AG10803 (cell line): ENCODE results near the gene JMJD8.
A peak's percentile ranks its signal among the peaks of the same experiment; 100 is the strongest.

ENCODE experiments used
- DNase-seq: peaks from one replicate; pipeline ENCODE4 v3.0.0; 2010; ENCODE audit warnings: low read depth
- H3K4me3 ChIP-seq: 2 replicates; pipeline ENCODE4 v1.5.1; 2011; ENCODE audit warnings: mild to moderate bottlenecking, low read length, control low read depth
- CTCF ChIP-seq: conservative IDR thresholded peaks from 2 replicates; pipeline ENCODE4 v1.5.1; 2011; ENCODE audit warnings: mild to moderate bottlenecking, low read length, control low read depth, inconsistent platforms

JMJD8 gene, protein sequence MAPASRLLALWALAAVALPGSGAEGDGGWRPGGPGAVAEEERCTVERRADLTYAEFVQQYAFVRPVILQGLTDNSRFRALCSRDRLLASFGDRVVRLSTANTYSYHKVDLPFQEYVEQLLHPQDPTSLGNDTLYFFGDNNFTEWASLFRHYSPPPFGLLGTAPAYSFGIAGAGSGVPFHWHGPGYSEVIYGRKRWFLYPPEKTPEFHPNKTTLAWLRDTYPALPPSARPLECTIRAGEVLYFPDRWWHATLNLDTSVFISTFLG

GRCh38 chr16:684071-684794 is at the start of gene JMJD8:
TSS of gene JMJD8 (minus strand) at chr16:684334. CDS start at chr16:684319, 15 bp downstream.
- DNase-seq, result peak; percentile 94
- peak within 1 kb of the TSS; percentile 62 for H3K4me3 ChIP-seq
- TF ChIP-seq CTCF, result no peak

- peak; percentile 29 for TF ChIP-seq CTCF
- no peak for DNase-seq
- no peak overlapping the region for H3K4me3 ChIP-seq
Observed at GRCh38 chr16:733382-734207, 49.5 kb upstream of the JMJD8 start.

DNA sequence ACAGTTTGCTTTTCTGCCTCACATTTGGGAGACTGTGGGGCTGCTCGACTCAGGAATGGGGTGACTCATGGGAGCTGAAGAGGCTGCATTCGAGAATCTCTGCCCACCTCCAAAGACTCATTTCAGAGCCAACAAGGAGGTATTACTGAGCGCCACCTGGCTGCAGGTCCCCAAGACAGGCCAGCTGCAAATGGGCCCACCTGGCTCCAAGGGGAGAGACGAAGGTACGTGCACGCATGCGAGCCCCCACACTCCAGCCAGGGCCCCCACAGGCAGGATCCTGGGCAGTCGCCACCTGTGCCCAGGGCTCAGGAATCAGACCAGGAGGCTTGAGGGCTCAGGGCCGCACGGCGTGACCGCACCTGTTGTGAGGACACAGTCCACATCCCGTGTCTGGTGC is 48.8 kb upstream of the JMJD8 start:
- TF ChIP-seq CTCF, result no peak
- no peak overlapping the region for H3K4me3 ChIP-seq
- DNase-seq, result no peak

- TF ChIP-seq CTCF, result no peak
Observed at GRCh38 chr16:732332-732731, 48.2 kb upstream of the JMJD8 start.

DNA sequence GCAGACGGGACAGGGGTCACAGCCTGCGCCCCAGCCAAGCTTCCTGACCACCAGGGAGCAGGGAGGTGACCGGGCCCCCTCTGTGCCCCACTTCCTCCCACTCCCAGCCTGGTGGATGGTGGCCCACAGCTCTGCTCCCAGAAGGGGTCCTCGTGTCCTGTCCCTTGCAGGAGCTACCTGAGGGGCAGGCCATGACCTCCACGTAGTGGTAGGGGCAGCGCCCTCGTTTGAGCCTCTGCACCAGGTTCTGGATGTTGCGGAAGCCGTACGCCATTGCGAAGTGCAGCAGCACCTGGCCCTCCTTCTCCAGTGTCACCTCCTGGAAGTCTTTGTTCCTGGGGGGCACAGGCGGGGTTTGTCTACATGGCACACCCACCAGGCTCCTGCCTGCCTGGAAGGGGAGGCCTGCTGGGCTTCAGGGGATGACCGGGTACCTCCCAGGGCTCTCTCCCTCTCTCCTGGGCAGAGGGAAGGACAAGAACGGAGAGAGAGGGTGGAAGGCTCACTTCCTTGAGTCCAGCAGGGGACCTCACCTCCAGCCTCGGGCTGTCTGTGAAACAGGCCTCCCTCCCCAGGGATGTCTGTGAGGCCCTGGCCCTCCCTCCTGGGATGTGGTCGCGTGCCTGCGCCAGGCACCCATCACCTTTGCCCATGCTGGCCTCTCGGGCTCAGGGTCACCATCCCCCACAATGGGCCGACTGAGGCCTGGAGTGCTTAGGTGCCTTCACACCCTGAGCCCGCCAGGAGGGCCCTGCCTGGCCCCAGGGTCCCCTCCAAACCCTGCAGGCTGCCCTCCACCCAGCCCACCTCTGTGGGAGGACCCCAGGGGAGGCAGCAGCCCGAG is 46.8 kb upstream of the JMJD8 start:
- DNase-seq, result no peak
- H3K4me3 ChIP-seq, result no peak overlapping the region

More at GRCh38 chr16:732332-732731, 48.2 kb upstream of the JMJD8 start:
- DNase-seq, result no peak
- H3K4me3 ChIP-seq, result no peak overlapping the region

More for the DNA sequence above, 46.8 kb upstream of the JMJD8 start:
- no peak for TF ChIP-seq CTCF
